Endothelial cell of umbilical vein (primary cell): ENCODE data around the gene BEND5.

Source experiments
- CTCF ChIP-seq, 2 donors: IDR thresholded peaks; 1 replicate in 1 of 2; 2 replicates in 1 of 2; pipeline ENCODE4 v1.5.1; 2011; ENCODE audit warnings: low read length in 2 of 2, mild to moderate bottlenecking in 2 of 2, moderate library complexity in 2 of 2, control low read depth in 1 of 2, inconsistent platforms in 1 of 2, low read depth in 1 of 2; ENCODE audit not compliant: insufficient read depth in 1 of 2; ENCODE audit errors: extremely low read depth in 1 of 2
- EZH2 ChIP-seq: IDR thresholded peaks from 2 replicates; pipeline ENCODE4 v1.6.1; 2012; ENCODE audit warnings: borderline replicate concordance, low read depth, mild to moderate bottlenecking, moderate library complexity, low read length, inconsistent platforms; ENCODE audit not compliant: severe bottlenecking
- JUN ChIP-seq: IDR thresholded peaks from 2 replicates; pipeline ENCODE4 v1.6.1; 2011; ENCODE audit warnings: borderline replicate concordance, low read depth; ENCODE audit not compliant: insufficient read length, insufficient read depth
- MAX ChIP-seq: IDR thresholded peaks from 2 replicates; pipeline ENCODE4 v1.6.1; 2011; ENCODE audit not compliant: insufficient read depth, insufficient read length
- POLR2A ChIP-seq: IDR thresholded peaks from 2 replicates; pipeline ENCODE4 v1.6.1; 2012; ENCODE audit warnings: low read depth, mild to moderate bottlenecking, control low read depth, low read length
- POLR2AphosphoS5 ChIP-seq: IDR thresholded peaks from 2 replicates; pipeline ENCODE4 v1.6.1; 2012; ENCODE audit warnings: low read depth, mild to moderate bottlenecking, control low read depth, low read length, moderate library complexity; ENCODE audit not compliant: insufficient read depth

- TF ChIP-seq POLR2AphosphoS5 (no peak), POLR2A (no peak), CTCF (IDR thresholded peaks at IDR 0.05; ENCODE audit: extremely low read depth in 1 of 2, insufficient read depth in 1 of 2, low read depth in 1 of 2, low read length in 2 of 2) (no peak), MAX (no peak), JUN (no peak), EZH2 (no peak)
Observed at GRCh38 chr1:48750109-48750508, 26.6 kb downstream of the BEND5 start.
